GM21381 (cell line): ENCODE results near the gene TCIRG1.
A peak's percentile ranks its signal among the peaks of the same experiment; 100 is the strongest.

Source experiments
- ATAC-seq: cut with Tn5 transposase; IDR thresholded peaks from one replicate; pipeline ENCODE4 v1.9.1; 2021; ENCODE audit warnings: mild to moderate bottlenecking, moderate library complexity; ENCODE audit not compliant: unreplicated experiment

TCIRG1 gene

GRCh38 chr11:68017980-68018729, 20.7 kb upstream of the TCIRG1 start:
- no peak for ATAC-seq

GRCh38 chr11:68018730-68019190, 20.1 kb upstream of the TCIRG1 start:
- ATAC-seq: no peak

GRCh38 chr11:68019486-68019885, 19.3 kb upstream of the TCIRG1 start:
- ATAC-seq: no peak

- ATAC-seq: no peak
These were observed 18.2 kb upstream of the TCIRG1 start for GRCh38 chr11:68020575-68020974.

- ATAC-seq: no peak
These were observed 17.5 kb upstream of the TCIRG1 start for GRCh38 chr11:68021167-68021787.

GRCh38 chr11:68022531-68022930, 16.3 kb upstream of the TCIRG1 start:
- ATAC-seq: no peak

- ATAC-seq: no peak
These were observed 14.3 kb upstream of the TCIRG1 start for GRCh38 chr11:68024508-68024907.

GRCh38 chr11:68025047-68025446, 13.8 kb upstream of the TCIRG1 start:
- ATAC-seq: no peak

- no peak for ATAC-seq
These were observed 12.3 kb upstream of the TCIRG1 start for GRCh38 chr11:68026391-68027105.

GRCh38 chr11:68027667-68028066, 11.2 kb upstream of the TCIRG1 start:
- no peak for ATAC-seq

- no peak for ATAC-seq
These were observed 9.9 kb upstream of the TCIRG1 start for GRCh38 chr11:68028802-68029545.

- peak; percentile 90 for ATAC-seq
These were observed 8.3 kb upstream of the TCIRG1 start, which contains the start of gene NDUFS8 for GRCh38 chr11:68030318-68031143. TSS of gene NDUFS8 (plus strand) at chr11:68030681. CDS start at chr11:68032152, 1,471 bp downstream.

GRCh38 chr11:68031144-68031464, 7.7 kb upstream of the TCIRG1 start:
- no peak for ATAC-seq

- no peak for ATAC-seq
These were observed 6.8 kb upstream of the TCIRG1 start for GRCh38 chr11:68032003-68032402.

- no peak for ATAC-seq
These were observed 5.7 kb upstream of the TCIRG1 start for GRCh38 chr11:68032997-68033707.

- ATAC-seq: no peak
These were observed 5.1 kb upstream of the TCIRG1 start for GRCh38 chr11:68033708-68034045.

- no peak for ATAC-seq
These were observed 3.5 kb upstream of the TCIRG1 start for GRCh38 chr11:68035266-68035876.

GRCh38 chr11:68036141-68036716, 2.6 kb upstream of the TCIRG1 start:
- no peak for ATAC-seq

GRCh38 chr11:68036717-68037239, 2.0 kb upstream of the TCIRG1 start:
- ATAC-seq: no peak
